Fibroblast of skin of abdomen (primary cell): ENCODE results near the gene GNE. TPM values are rescaled to one million over a fixed set of nuclear protein-coding genes. Genes with fewer than 3 reads are reported as not detected.
"Not testable (repeated sequence)": the region's sequence is repeated elsewhere in the genome, so short reads cannot be mapped to it uniquely, and the experiment has no call there.

Experiments used
- DNase-seq: peaks from one replicate; pipeline ENCODE4 v3.0.0-alpha.2; 2013
- polyA plus RNA-seq, 2 experiments: library from polyadenylated mRNA; unstranded; fragments of 120-200 nt; gene quantifications; one replicate each; pipeline ENCODE4 v1.2.1, GENCODE V29; 2013; ENCODE audit not compliant: insufficient read length in 2 of 2

GNE gene, protein sequence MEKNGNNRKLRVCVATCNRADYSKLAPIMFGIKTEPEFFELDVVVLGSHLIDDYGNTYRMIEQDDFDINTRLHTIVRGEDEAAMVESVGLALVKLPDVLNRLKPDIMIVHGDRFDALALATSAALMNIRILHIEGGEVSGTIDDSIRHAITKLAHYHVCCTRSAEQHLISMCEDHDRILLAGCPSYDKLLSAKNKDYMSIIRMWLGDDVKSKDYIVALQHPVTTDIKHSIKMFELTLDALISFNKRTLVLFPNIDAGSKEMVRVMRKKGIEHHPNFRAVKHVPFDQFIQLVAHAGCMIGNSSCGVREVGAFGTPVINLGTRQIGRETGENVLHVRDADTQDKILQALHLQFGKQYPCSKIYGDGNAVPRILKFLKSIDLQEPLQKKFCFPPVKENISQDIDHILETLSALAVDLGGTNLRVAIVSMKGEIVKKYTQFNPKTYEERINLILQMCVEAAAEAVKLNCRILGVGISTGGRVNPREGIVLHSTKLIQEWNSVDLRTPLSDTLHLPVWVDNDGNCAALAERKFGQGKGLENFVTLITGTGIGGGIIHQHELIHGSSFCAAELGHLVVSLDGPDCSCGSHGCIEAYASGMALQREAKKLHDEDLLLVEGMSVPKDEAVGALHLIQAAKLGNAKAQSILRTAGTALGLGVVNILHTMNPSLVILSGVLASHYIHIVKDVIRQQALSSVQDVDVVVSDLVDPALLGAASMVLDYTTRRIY
- polyA plus RNA-seq (2013, experiment 1 of 2; ENCODE audit: insufficient read length), result 15.1 TPM
- 16.0 TPM for polyA plus RNA-seq (2013, experiment 2 of 2; ENCODE audit: insufficient read length)

GRCh38 chr9:36258208-36258995 lies at the start of gene GNE:
Gene GNE (minus strand): TSS chr9:36258448. CDS start chr9:36249355, 9,093 bp downstream.
- peak; percentile 96 for DNase-seq

DNA sequence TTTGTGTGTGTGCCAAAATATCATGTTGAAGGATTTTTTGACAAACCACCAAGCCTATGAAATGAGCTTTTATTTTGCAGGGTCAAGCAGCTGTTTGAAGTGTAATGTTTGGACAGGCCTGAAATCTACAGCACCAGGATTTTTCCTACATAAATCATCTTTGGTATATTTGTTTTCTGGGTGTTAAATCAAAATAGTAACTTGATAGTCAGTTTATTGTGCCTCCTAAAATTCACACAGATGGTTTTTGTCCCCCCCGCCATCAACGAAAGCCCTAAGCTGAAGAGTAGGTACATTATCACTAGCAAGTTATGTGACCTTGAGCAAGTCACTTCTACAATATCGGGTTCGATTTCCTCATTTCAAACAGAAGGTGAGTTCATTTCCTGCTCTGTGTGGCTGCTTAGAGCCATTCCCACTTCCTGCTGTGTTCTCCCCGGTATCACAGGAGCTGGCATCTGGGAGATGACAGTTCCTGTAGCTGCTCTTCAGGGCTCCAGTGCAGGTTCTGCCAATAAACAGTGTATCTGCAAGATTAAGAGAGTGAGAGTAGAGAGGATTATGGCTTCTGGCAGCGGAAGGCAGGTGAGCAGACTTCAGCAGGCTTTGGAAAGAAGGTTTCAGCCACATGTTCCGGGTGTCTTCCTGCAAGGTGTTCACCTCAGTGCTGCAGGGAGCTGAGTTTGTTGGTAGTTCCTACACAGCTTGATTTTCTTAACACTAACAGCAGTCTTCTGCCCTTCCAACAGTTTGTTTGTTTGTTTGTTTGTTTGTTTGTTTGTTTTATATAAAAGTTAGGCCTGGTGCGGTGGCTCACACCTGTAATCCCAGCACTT lies 48.4 kb upstream of the GNE start:
- DNase-seq, result peak; percentile 26

- not testable (repeated sequence) for DNase-seq
These were observed 46.1 kb upstream of the GNE start for GRCh38 chr9:36304366-36304765.

DNA sequence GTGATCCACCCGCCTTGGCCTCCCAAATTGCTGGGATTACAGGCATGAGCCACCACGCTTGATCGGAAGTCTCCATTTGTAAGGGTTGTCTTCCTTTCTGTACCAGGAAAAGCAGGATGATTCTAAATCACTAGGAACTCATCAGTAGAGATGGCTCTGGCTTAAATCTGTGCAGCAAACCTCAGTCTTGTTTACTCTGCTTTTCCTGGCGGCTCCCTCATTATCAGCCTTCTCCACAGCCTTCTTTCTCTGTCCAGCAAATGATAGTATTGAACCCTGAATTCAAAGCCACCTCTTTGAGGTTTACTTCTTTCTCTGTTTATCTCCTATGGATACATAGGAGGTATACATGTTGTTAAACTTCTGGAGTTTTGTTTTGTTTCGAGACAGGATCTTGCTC lies 43.0 kb upstream of the GNE start:
- no peak for DNase-seq

DNA sequence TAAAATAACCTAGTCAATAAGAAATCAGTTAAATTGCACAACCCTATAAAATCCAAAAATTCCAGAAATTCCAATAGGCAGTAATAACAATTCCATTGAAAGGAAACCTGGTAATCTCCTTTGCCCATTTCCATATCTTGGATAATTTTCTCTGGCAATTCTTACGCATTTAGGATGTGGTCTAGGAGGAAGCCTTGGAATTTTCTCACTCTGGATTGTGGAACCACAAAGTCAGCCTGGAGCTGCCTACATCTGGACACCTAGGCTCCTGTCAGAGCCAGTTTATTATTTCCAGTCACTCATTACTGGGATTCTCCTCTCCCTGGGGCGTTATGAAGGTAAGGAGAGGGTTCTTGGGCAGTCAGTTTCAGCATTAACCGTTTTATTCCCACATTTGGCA lies 40.3 kb upstream of the GNE start:
- peak; percentile 85 for DNase-seq

GRCh38 chr9:36297798-36298197 lies 39.5 kb upstream of the GNE start:
- DNase-seq, result no peak

- DNase-seq, result not testable (repeated sequence)
These were observed 36.7 kb upstream of the GNE start for GRCh38 chr9:36294996-36295395.

DNA sequence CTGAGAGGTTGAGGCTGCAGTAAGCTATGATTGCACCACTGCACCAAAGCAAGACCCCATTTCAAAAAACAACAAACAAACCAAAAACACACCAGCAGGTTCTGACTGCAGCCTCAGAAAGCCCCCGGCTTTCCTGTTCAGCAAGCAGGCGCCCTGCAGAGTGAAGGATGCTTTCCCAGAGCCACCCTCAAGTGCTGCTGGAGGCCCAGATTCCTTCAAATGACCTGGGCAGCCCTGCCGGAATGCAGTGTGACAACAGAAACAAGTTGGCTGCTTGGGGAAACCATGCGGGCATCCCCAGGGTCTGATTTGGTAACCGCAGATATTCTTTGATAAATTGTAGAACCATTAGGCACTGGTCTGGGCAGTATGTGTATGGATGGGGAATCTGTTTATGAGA lies 35.7 kb upstream of the GNE start:
- DNase-seq, result no peak

GRCh38 chr9:36293171-36293570 lies 34.9 kb upstream of the GNE start:
- DNase-seq, result no peak

GRCh38 chr9:36292641-36293040 lies 34.4 kb upstream of the GNE start:
- no peak for DNase-seq

DNA sequence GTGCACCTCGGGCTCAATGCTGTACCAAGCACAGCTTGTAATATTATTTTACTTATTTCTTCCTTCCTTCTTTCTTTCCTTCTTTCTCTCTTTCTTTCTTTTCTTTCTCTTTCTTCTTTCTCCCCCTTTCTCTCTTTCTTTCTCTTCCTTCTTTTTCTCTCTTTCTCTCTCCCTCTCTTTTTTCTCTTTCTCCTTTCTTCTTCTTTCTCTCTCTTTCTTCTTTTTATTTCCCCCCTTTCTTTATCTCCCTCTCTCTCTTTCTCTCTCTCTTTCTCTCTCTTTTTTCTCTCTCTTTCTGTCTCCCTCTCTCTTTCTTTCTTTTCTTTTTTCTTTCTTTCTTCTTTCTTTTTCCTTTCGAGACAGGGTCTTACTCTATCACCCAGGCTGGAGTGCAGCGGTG lies 32.7 kb upstream of the GNE start:
- no peak for DNase-seq

GRCh38 chr9:36289836-36290435 lies 31.7 kb upstream of the GNE start:
- no peak for DNase-seq

DNA sequence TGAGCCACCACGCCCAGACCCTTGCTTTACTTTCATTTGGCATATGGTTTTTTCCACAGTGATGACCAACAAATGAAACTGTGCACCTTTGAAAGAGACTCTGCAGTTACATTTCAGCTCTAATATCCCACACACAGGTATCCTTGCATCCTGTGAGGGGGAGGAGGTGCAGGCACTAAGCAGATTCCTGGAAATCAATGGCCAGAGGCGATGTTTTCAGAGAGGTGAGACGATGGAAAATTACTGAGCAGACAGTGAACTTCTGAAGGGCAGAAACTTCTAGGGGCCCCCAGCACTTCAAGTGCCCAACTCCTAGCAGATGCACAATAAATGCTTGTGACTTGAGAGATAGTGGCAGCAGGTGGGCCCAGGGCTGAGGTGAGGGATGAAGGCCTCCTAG lies 29.8 kb upstream of the GNE start:
- no peak for DNase-seq

DNA sequence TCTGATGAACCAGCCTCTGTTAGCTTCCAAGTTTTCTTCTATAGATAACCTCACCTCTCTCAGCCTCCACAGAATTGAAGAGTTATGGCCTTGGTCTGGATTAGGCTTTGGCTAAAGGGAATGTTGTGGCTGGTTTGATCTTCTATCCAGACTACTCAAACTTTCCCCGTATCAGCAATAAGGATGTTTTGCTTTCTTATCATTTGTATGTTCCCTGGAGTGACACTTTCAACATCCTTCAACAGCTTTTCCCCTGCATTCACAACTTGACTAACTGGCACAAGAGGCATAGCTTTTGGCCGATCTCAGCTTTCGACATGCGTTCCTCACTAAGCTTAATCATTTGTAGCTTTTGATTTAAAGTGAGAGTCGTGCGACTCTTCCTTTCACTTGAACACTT lies 28.1 kb upstream of the GNE start:
- no peak for DNase-seq

DNA sequence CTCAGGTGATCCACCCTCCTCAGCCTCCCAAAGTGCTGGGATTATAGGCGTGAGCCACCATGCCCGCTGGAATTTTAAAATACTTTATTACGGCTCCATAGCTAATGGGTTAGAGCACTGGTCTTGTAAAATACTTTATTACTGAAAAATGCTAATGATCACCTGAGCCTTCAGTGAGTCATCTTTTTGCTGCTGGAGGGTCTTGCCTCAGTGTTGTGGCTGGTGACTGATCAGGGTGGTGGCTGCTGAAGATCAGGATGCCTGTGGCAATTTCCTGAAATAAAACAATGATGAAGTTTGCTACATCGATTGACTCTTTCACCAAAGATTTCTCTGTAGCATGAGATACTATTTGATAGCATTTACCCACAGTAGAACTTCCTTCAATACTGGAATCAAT lies 26.0 kb upstream of the GNE start:
- peak; percentile 12 for DNase-seq

DNA sequence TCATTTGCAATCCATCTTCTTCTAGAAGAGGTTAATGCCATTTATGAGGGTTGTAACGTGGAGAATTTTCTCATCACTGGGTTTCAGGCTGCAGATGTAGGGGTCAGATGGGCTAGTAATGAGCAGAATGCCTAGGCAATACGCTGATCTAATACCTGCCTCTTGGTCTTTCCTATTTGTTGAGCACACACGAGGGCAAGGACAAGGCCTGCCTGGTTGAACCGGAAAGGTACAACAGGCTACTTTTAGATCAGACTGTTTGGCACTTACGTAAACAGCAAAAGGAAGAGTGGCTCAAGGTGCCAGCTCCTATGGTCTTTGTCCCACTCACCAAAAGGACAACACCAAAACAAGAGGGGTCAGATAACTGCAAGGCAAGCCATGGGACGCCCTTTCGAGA lies 24.0 kb upstream of the GNE start:
- DNase-seq, result no peak

DNA sequence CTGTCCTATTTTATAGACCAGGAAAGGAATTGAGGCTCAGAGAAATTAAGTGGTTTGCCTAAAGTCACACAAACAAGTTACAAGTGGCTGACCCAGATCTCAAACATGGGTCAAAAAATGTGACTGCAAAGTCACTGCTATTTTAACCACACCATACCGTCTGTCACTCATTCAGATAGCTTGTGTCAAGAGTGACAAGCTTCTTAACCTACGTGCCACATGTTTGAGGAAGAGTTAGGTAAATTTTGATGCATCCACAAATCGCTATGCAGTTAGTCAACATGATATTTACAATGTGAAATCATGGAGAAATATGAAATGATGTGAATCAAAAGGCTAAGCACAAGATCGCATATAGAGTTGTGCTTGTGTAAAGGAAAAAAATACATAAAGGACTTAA lies 22.7 kb upstream of the GNE start:
- DNase-seq, result no peak

- no peak for DNase-seq
These were observed 20.0 kb upstream of the GNE start for GRCh38 chr9:36278243-36278642.

DNA sequence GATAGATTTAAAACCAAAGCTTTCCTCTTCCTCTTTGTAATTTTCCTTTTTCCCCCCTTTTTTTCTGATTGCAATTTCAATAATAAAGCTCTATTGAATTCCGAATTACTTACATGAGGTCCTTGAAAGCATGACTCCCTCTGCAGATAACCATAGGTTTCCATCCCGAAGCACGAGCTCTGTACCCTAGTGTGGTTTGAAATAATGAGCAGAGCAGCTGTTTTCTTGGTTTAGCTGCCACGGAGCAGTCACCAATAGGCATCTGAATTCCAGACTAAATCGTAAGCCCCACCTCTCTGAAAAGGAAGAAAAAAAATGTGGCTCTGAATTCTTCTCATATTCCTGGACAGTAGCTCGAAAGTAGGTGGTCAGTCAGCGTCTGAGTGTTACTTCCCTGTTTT lies 18.5 kb upstream of the GNE start:
- peak; percentile 87 for DNase-seq

GRCh38 chr9:36276254-36276653 lies 18.0 kb upstream of the GNE start:
- no peak for DNase-seq

- DNase-seq, result no peak
These were observed 16.8 kb upstream of the GNE start for GRCh38 chr9:36275060-36275459.

- DNase-seq, result not testable (repeated sequence)
These were observed 15.1 kb upstream of the GNE start for GRCh38 chr9:36273354-36273753.
